Gastrocnemius medialis (tissue), 4 donors: Measurements from ENCODE around the gene ASB2. TPM values are rescaled to one million over a fixed set of nuclear protein-coding genes. Genes with fewer than 3 reads are reported as not detected.

Source experiments
- ATAC-seq, 2 donors: fragments of 150-250 bp; one replicate each; pipeline ENCODE4 v1.9.1; 2016
- DNase-seq, 2 donors: peaks; one replicate each; pipeline ENCODE4 v3.0.0-alpha.2; 2019
- H3K27ac ChIP-seq, 4 donors: fragments of 200-600 bp; sonication (generic); 1 replicate in 1 of 4; 2 replicates in 3 of 4; pipeline ENCODE4 v1.5.1; 2016 to 2018; ENCODE audit warnings: mild to moderate bottlenecking in 2 of 4, moderate library complexity in 1 of 4
- H3K27me3 ChIP-seq, 3 donors: fragments of 200-600 bp; sonication (generic) in 2 of 3; 1 replicate in 1 of 3; 2 replicates in 2 of 3; pipeline versions ENCODE4 v1.5.1 to v1.6.0; 2016 to 2019; ENCODE audit warnings: mild to moderate bottlenecking in 1 of 3, moderate library complexity in 1 of 3
- H3K36me3 ChIP-seq, 2 donors: fragments of 200-600 bp; sonication (generic) in 1 of 2; one replicate each; pipeline ENCODE4 v1.5.1; 2017 to 2018
- H3K4me1 ChIP-seq, 2 donors: fragments of 200-600 bp; sonication (generic) in 1 of 2; one replicate each; pipeline ENCODE4 v1.5.1; 2016 to 2017; ENCODE audit warnings: mild to moderate bottlenecking in 2 of 2
- H3K4me3 ChIP-seq, 4 donors: fragments of 200-600 bp; sonication (generic) in 3 of 4; 1 replicate in 1 of 4; 2 replicates in 3 of 4; pipeline ENCODE4 v1.5.1; 2016 to 2019; ENCODE audit warnings: mild to moderate bottlenecking in 2 of 4
- H3K9me3 ChIP-seq, 3 donors: fragments of 200-600 bp; sonication (generic) in 2 of 3; 1 replicate in 1 of 3; 2 replicates in 2 of 3; pipeline ENCODE4 v1.5.1; 2016 to 2019
- CTCF ChIP-seq, 5 experiments: fragments of 450-650 bp in 3 of 5; fragments of 200-600 bp in 2 of 5; sonication (generic) in 2 of 5; IDR thresholded peaks in 4 of 5; conservative IDR thresholded peaks in 1 of 5; 1 replicate in 4 of 5; 2 replicates in 1 of 5; pipeline ENCODE4 v1.5.1; 2016 to 2019; ENCODE audit warnings: antibody characterized with exemption in 5 of 5, mild to moderate bottlenecking in 3 of 5, moderate library complexity in 3 of 5
- POLR2A ChIP-seq, 2 donors: fragments of 450-650 bp; IDR thresholded peaks; one replicate each; pipeline ENCODE4 v1.6.1; 2017; ENCODE audit warnings: antibody characterized with exemption in 2 of 2, mild to moderate bottlenecking in 2 of 2, moderate library complexity in 2 of 2
- in situ Hi-C, 4 donors: fragments of 200-750 bp; cut with MboI; loops; one replicate each; pipeline versions ENCODE4 v1.15.0 to v1.8.0; 2017; ENCODE audit warnings: low sequenced_read_pairs in 4 of 4
- intact Hi-C: fragments of 100-400 bp; cut with DNase I; formaldehyde crosslinking; loops from one replicate; pipeline ENCODE4 v1.15.1; 2023; ENCODE audit warnings: low total_unique reads
- total RNA-seq, 4 donors: library from RNA; depleted of rRNA; stranded (reverse); fragments of >200 nt; gene quantifications; one replicate each; pipeline versions ENCODE4 v1.1.0 to v1.2.3, GENCODE V29; 2016

Gene ASB2
- total RNA-seq, 4 donors from 2014 or later, result 335 to 819 (median 539) TPM

- intact Hi-C loops (no loop called here), in situ Hi-C loops (no loop called here)
- peaks cover 0 to 6% of the 10 kb centered on the region in 2 donors for H3K36me3 ChIP-seq
- no peaks in the 10 kb centered on the region for H3K27me3 ChIP-seq
- H3K9me3 ChIP-seq, result no peaks in the 10 kb centered on the region
- peaks cover 94 to 97% of the 10 kb centered on the region in 2 donors for H3K4me1 ChIP-seq
- no peak for ATAC-seq
- H3K4me3 ChIP-seq, result no peak overlapping the region
- DNase-seq, result no peak
- H3K27ac ChIP-seq, result peak overlapping the region; percentile 97 to 100 (median 98)
- peak in 1 of 2 donors; percentile 11 for TF ChIP-seq POLR2A (IDR thresholded peaks at IDR 0.05)
- no peak for TF ChIP-seq CTCF (IDR thresholded peaks at IDR 0.05 in 4 of 5, conservative IDR thresholded peaks at IDR 0.05 in 1 of 5)
Measured at GRCh38 chr14:93961620-93962019, 14.8 kb downstream of the ASB2 start.

- peaks cover 0 to 12% of the 10 kb centered on the region in 2 donors for H3K36me3 ChIP-seq
- ATAC-seq, result no peak
- TF ChIP-seq POLR2A (IDR thresholded peaks at IDR 0.05) (no peak), CTCF (IDR thresholded peaks at IDR 0.05 in 4 of 5, conservative IDR thresholded peaks at IDR 0.05 in 1 of 5) (no peak)
- no peaks in the 10 kb centered on the region for H3K27me3 ChIP-seq
- H3K4me3 ChIP-seq, result no peak overlapping the region
- DNase-seq, result no peak
- H3K4me1 ChIP-seq, result peaks cover 94 to 97% of the 10 kb centered on the region in 2 donors
- in situ Hi-C loops, result no loop called here
- intact Hi-C loops, result no loop called here
- H3K27ac ChIP-seq, result peak overlapping the region; percentile 97 to 100 (median 98)
- no peaks in the 10 kb centered on the region for H3K9me3 ChIP-seq
Measured at GRCh38 chr14:93960774-93961438, 15.5 kb downstream of the ASB2 start.

GRCh38 chr14:93960108-93960475 lies 16.3 kb downstream of the ASB2 start:
- no peak for TF ChIP-seq CTCF (IDR thresholded peaks at IDR 0.05 in 4 of 5, conservative IDR thresholded peaks at IDR 0.05 in 1 of 5)
- Histone ChIP-seq H3K4me1 (peaks cover 93 to 97% of the 10 kb centered on the region in 2 donors), H3K9me3 (no peaks in the 10 kb centered on the region), H3K27me3 (no peaks in the 10 kb centered on the region), H3K4me3 (no peak overlapping the region), H3K27ac (peak overlapping the region; percentile 97 to 100 (median 98)), H3K36me3 (peaks cover 0 to 12% of the 10 kb centered on the region in 2 donors)
- in situ Hi-C loops (no loop called here), intact Hi-C loops (no loop called here)
- ATAC-seq, result no peak
- DNase-seq, result no peak

- intact Hi-C loops, result loop anchor here (2.0 to 5.0 kb wide), 2 partner anchors 15 to 38 kb away; partner anchors contain the start of gene CCDC197
- TF ChIP-seq POLR2A (IDR thresholded peaks at IDR 0.05) (peak; percentile 50 to 82), CTCF (IDR thresholded peaks at IDR 0.05 in 4 of 5, conservative IDR thresholded peaks at IDR 0.05 in 1 of 5) (no peak)
- H3K36me3 ChIP-seq, result peaks cover 0 to 18% of the 10 kb centered on the region in 2 donors
- H3K4me3 ChIP-seq, result no peak overlapping the region
- no peaks in the 10 kb centered on the region for H3K27me3 ChIP-seq
- in situ Hi-C loops, result no loop called here
- ATAC-seq (peak; percentile 55 to 56), DNase-seq (peak; percentile 93 to 96)
- peaks cover 92 to 97% of the 10 kb centered on the region in 2 donors for H3K4me1 ChIP-seq
- peak overlapping the region; percentile 97 to 100 (median 98) for H3K27ac ChIP-seq
- no peaks in the 10 kb centered on the region for H3K9me3 ChIP-seq
Measured at GRCh38 chr14:93959239-93960107, 16.9 kb downstream of the ASB2 start.
